OCI-LY1 (cell line): Measurements from ENCODE around the gene LRMDA.

Experiments used
- H2AFZ ChIP-seq: fragments of 200-600 bp; sonication (generic), shearing (Covaris generic); 2 replicates; pipeline ENCODE4 v1.6.0; 2014; ENCODE audit warnings: antibody characterized with exemption, mild to moderate bottlenecking, low read length
- H3F3A ChIP-seq: fragments of 200-600 bp; sonication (generic), shearing (Covaris generic); 2 replicates; pipeline ENCODE4 v1.6.0; 2014; ENCODE audit warnings: mild to moderate bottlenecking, antibody characterized with exemption, low read length, moderate library complexity; ENCODE audit not compliant: insufficient read depth
- H3K27ac ChIP-seq: fragments of 200-600 bp; sonication (generic); 2 replicates; pipeline ENCODE4 v1.5.1; 2014; ENCODE audit warnings: low read length, mixed run types, mild to moderate bottlenecking, low read depth; ENCODE audit not compliant: poor library complexity, severe bottlenecking
- H3K27me3 ChIP-seq: fragments of 200-600 bp; sonication (generic); 2 replicates; pipeline ENCODE4 v1.6.0; 2014; ENCODE audit warnings: antibody characterized with exemption, mild to moderate bottlenecking, low read length, moderate library complexity; ENCODE audit not compliant: insufficient read depth
- H3K36me3 ChIP-seq: fragments of 200-600 bp; sonication (generic); 2 replicates; pipeline ENCODE4 v1.6.1; 2014; ENCODE audit warnings: mild to moderate bottlenecking, antibody characterized with exemption, low read length, moderate library complexity, mixed read lengths; ENCODE audit not compliant: insufficient read depth
- H3K4me1 ChIP-seq: fragments of 200-600 bp; sonication (generic); 2 replicates; pipeline ENCODE4 v1.5.1; 2014; ENCODE audit warnings: mild to moderate bottlenecking, low read length, moderate library complexity; ENCODE audit not compliant: insufficient read depth, severe bottlenecking
- H3K4me2 ChIP-seq: fragments of 200-600 bp; sonication (generic), shearing (Covaris generic); 2 replicates; pipeline ENCODE4 v1.6.1; 2014; ENCODE audit warnings: low read length
- H3K4me3 ChIP-seq: fragments of 200-600 bp; sonication (generic); 2 replicates; pipeline ENCODE4 v1.5.1; 2014; ENCODE audit warnings: low read length, low read depth, mild to moderate bottlenecking, mixed read lengths; ENCODE audit not compliant: poor library complexity, severe bottlenecking
- H3K79me2 ChIP-seq: fragments of 200-600 bp; shearing (Covaris generic); 2 replicates; pipeline ENCODE4 v1.6.1; 2016; ENCODE audit warnings: mixed run types, low read length, mixed read lengths; ENCODE audit not compliant: insufficient read depth
- H3K9ac ChIP-seq: fragments of 200-600 bp; sonication (generic), shearing (Covaris generic); 2 replicates; pipeline ENCODE4 v1.6.1; 2014; ENCODE audit warnings: mild to moderate bottlenecking, low read length, mixed read lengths
- H3K9me2 ChIP-seq: fragments of 200-600 bp; sonication (generic), shearing (Covaris generic); 2 replicates; pipeline ENCODE4 v1.6.1; 2014; ENCODE audit warnings: low read depth, mild to moderate bottlenecking, low read length, mixed read lengths
- H3K9me3 ChIP-seq: fragments of 200-600 bp; shearing (Covaris generic); 2 replicates; pipeline ENCODE4 v1.6.1; 2014; ENCODE audit warnings: low read length, mixed read lengths
- H4K20me1 ChIP-seq: fragments of 200-600 bp; sonication (generic), shearing (Covaris generic); 2 replicates; pipeline ENCODE4 v1.6.0; 2016; ENCODE audit warnings: mild to moderate bottlenecking, low read length; ENCODE audit not compliant: insufficient read depth
- EZH2 ChIP-seq: fragments of 200-600 bp; sonication (generic), shearing (Covaris generic); IDR thresholded peaks from 2 replicates; pipeline ENCODE4 v1.8.0; 2017; ENCODE audit warnings: borderline replicate concordance, mixed run types, mild to moderate bottlenecking, antibody characterized with exemption, low read length, moderate library complexity, mixed read lengths
- TF ChIP-seq, protein P1 (sequence below): fragments of 200-600 bp; sonication (generic), shearing (Covaris generic); IDR thresholded peaks from 2 replicates; pipeline ENCODE4 v1.5.1; 2017; ENCODE audit warnings: mild to moderate bottlenecking, antibody characterized with exemption, low read length, moderate library complexity, mixed read lengths

The LRMDA gene

DNA sequence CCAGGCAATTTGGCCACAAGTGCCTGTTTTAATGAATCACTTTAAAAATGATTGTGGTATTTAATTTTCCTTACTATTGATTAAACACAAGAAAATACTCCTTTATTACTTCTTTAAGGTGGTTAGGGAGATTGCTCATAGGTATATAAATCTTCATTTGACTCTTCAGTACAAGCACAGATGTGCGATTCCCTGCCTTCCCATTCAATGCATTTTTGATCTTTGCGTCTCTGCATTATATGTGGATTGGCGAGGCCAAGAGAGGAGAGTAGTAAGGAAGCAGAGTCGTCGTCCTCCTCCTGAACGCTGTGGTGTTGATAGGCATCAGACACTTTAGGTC lies 683.7 kb downstream of the LRMDA start:
- no peaks in the 10 kb centered on the region for H3F3A ChIP-seq
- no peak for TF ChIP-seq EZH2
- TF ChIP-seq, protein P1, sequence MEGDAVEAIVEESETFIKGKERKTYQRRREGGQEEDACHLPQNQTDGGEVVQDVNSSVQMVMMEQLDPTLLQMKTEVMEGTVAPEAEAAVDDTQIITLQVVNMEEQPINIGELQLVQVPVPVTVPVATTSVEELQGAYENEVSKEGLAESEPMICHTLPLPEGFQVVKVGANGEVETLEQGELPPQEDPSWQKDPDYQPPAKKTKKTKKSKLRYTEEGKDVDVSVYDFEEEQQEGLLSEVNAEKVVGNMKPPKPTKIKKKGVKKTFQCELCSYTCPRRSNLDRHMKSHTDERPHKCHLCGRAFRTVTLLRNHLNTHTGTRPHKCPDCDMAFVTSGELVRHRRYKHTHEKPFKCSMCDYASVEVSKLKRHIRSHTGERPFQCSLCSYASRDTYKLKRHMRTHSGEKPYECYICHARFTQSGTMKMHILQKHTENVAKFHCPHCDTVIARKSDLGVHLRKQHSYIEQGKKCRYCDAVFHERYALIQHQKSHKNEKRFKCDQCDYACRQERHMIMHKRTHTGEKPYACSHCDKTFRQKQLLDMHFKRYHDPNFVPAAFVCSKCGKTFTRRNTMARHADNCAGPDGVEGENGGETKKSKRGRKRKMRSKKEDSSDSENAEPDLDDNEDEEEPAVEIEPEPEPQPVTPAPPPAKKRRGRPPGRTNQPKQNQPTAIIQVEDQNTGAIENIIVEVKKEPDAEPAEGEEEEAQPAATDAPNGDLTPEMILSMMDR, result no peak
- H3K9me3 ChIP-seq, result no peaks in the 10 kb centered on the region
- no peaks in the 10 kb centered on the region for H3K36me3 ChIP-seq
- H3K4me1 ChIP-seq, result no peaks in the 10 kb centered on the region
- no peaks in the 10 kb centered on the region for H3K27me3 ChIP-seq
- H3K9me2 ChIP-seq, result no peaks in the 10 kb centered on the region
- no peak overlapping the region for H3K9ac ChIP-seq
- no peak overlapping the region for H2AFZ ChIP-seq
- H3K4me3 ChIP-seq, result no peak overlapping the region
- H3K4me2 ChIP-seq, result no peak overlapping the region
- no peaks in the 10 kb centered on the region for H3K79me2 ChIP-seq
- no peaks in the 10 kb centered on the region for H4K20me1 ChIP-seq
- no peak overlapping the region for H3K27ac ChIP-seq

DNA sequence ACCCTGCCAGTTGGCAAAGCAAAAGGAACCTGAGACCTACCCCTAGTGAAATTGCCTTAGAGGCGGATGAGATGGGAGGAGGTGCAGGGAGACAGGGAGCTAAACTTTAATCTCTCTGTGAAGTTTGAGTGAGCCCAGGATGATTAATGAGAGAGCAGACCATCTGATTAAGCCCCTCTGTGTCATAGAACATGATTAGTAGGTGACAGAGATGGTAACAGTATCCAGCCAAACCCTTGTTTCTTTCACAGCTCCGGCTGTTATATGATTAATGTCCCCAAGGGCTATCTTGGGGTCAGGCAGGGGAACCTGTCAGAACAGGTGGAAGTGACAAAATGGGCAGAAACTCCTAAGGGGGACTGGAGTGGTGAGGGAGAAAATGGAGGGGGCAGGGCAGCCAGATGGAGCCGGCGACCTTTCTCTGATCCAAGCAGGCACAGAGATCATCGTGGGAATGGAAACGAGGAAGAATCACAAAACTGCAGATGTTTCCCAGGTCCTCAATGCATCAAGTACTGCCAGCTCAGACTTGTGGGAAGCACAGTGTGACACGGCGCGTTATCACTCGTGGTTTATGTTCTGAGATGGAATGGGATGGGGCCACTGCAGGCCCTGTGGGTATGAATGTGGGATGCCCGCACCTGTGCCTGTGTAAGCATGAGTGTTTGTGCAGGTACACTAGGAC lies 684.2 kb downstream of the LRMDA start:
- Histone ChIP-seq H3K79me2 (no peaks in the 10 kb centered on the region), H3K9me2 (no peaks in the 10 kb centered on the region), H4K20me1 (no peaks in the 10 kb centered on the region), H2AFZ (no peak overlapping the region), H3K36me3 (no peaks in the 10 kb centered on the region), H3F3A (no peaks in the 10 kb centered on the region), H3K9me3 (no peaks in the 10 kb centered on the region), H3K4me1 (no peaks in the 10 kb centered on the region), H3K4me3 (no peak overlapping the region), H3K4me2 (no peak overlapping the region), H3K27ac (no peak overlapping the region), H3K27me3 (no peaks in the 10 kb centered on the region), H3K9ac (no peak overlapping the region)
- TF ChIP-seq, protein P1, result no peak
- no peak for TF ChIP-seq EZH2

DNA sequence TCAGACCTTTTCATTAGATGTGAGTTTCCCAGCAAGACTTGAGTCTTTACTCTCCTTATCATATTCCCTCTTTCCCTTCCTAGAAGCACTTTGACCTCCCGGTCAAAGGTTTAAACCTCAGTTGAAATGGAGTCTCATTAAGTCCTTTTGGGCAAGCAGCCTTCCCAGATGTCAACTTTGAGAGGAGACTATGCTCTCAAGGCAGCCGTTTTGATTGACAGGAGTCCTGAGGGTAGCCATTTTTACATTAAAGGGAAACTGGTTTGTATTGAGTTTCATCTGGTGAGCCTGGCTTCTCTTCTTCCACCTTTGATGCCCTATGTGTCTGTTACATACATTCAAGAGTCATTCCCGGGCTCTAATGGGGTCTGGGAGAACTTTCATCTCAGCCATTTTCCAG lies 685.1 kb downstream of the LRMDA start:
- H3K27me3 ChIP-seq, result no peaks in the 10 kb centered on the region
- no peak overlapping the region for H2AFZ ChIP-seq

More for the DNA sequence above, 685.1 kb downstream of the LRMDA start:
- H3K9me2 ChIP-seq, result no peaks in the 10 kb centered on the region
- H3K4me3 ChIP-seq, result no peak overlapping the region
- H4K20me1 ChIP-seq, result no peaks in the 10 kb centered on the region
- no peaks in the 10 kb centered on the region for H3K79me2 ChIP-seq
- no peaks in the 10 kb centered on the region for H3F3A ChIP-seq
- no peak overlapping the region for H3K9ac ChIP-seq
- TF ChIP-seq, protein P1, result no peak
- TF ChIP-seq EZH2, result no peak
- no peaks in the 10 kb centered on the region for H3K36me3 ChIP-seq
- no peak overlapping the region for H3K4me2 ChIP-seq
- H3K4me1 ChIP-seq, result no peaks in the 10 kb centered on the region
- H3K9me3 ChIP-seq, result no peaks in the 10 kb centered on the region
- no peak overlapping the region for H3K27ac ChIP-seq
